ENCODE results near the gene INTS3.

DNA sequence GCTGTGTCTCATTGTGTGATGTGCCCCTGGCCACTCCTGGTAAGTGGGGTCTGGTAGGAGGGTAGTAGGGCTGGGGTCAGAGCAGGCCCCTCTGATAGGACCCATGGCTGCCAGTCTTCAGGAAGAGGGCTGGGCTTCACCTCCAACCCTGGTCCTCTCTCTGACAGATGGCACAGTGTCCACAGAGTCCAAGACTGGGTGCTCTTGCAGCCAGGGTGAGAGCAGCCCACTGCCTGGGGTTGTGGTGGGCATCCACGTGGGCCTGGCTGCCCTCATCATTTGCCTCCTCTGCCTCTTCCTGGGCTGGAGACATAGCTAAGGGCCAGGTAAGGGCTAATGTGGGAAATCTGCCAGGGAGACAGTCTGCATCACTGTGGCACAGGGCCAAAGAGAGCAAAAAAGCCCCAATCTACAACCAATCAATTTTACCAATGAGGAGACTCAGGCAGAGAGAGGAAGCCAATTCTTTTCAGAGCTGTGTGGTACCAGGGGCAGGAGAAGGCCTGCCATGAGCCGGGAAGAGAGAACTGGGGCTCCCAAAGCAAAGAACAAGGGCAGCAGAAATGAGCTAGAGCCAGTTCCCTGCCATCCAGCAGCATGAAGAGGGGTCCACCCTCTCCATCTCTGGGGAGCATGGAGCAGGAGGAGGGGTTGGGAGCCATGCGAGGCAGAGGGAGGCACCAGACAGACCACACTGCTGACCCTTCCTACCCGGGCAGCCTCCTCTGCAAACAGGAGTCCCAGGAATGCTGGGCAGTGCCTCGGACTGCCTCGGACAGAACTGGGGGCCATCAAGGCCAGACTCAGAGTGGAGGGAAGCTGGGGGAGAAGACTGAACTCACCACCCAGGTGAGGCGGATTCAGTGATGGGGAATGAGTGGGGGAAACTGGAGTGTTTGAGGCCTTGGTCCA is 74.2 kb downstream of the INTS3 start:
- TF ChIP-seq CTCF (IDR thresholded peaks at IDR 0.05) (no peak), ZFX (IDR thresholded peaks at IDR 0.05; ENCODE audit: borderline replicate concordance) (no peak)

Data from 22Rv1 (cell line).